H9 (cell line): Measurements from ENCODE around the gene UBE2L5. TPM values are rescaled to one million over a fixed set of nuclear protein-coding genes. Genes with fewer than 3 reads are reported as not detected.

Experiments used
- DNase-seq: peaks from one replicate; pipeline ENCODE4 v3.0.0-alpha.2; 2017
- H2AFZ ChIP-seq: one replicate; pipeline ENCODE4 v1.6.1; 2013; ENCODE audit warnings: mild to moderate bottlenecking, low read length, control low read depth, moderate library complexity
- H2AK5ac ChIP-seq: 2 replicates; pipeline ENCODE4 v1.6.1; 2013; ENCODE audit warnings: low read length, control low read depth, mixed read lengths; ENCODE audit not compliant: insufficient read length
- H2BK120ac ChIP-seq: one replicate; pipeline ENCODE4 v1.6.1; 2013; ENCODE audit warnings: low read depth, mild to moderate bottlenecking, low read length, control low read depth, inconsistent platforms; ENCODE audit not compliant: poor library complexity, severe bottlenecking
- H2BK12ac ChIP-seq: 2 replicates; pipeline ENCODE4 v1.6.1; 2013; ENCODE audit warnings: low read length, control low read depth, mixed read lengths, low read depth; ENCODE audit not compliant: insufficient read length
- H2BK15ac ChIP-seq: 2 replicates; pipeline ENCODE4 v1.6.1; 2013; ENCODE audit warnings: low read depth, low read length, control low read depth
- H2BK20ac ChIP-seq: one replicate; pipeline ENCODE4 v1.6.1; 2013; ENCODE audit warnings: low read depth, mild to moderate bottlenecking, low read length, control low read depth, inconsistent platforms; ENCODE audit not compliant: poor library complexity, severe bottlenecking
- H2BK5ac ChIP-seq: 2 replicates; pipeline ENCODE4 v1.6.1; 2013; ENCODE audit warnings: low read length, control low read depth, mixed read lengths; ENCODE audit not compliant: insufficient read length
- H3K14ac ChIP-seq: 2 replicates; pipeline ENCODE4 v1.6.1; 2013; ENCODE audit warnings: low read length, control low read depth; ENCODE audit not compliant: insufficient read depth
- H3K18ac ChIP-seq: 2 replicates; pipeline ENCODE4 v1.6.1; 2013; ENCODE audit warnings: low read depth, mild to moderate bottlenecking, mixed read lengths, low read length, control low read depth; ENCODE audit not compliant: insufficient read length
- H3K23ac ChIP-seq: 2 replicates; pipeline ENCODE4 v1.6.1; 2013; ENCODE audit warnings: low read length, control low read depth, mixed read lengths, low read depth; ENCODE audit not compliant: insufficient read length
- H3K23me2 ChIP-seq: 2 replicates; pipeline ENCODE4 v1.6.1; 2013; ENCODE audit warnings: low read depth, mild to moderate bottlenecking, mixed read lengths, low read length, control low read depth; ENCODE audit not compliant: insufficient read length, poor library complexity, severe bottlenecking
- H3K27ac ChIP-seq: 2 replicates; pipeline ENCODE4 v1.5.1; 2013; ENCODE audit warnings: low read length, control low read depth, mixed read lengths, low read depth; ENCODE audit not compliant: insufficient read length
- H3K27me3 ChIP-seq: 2 replicates; pipeline ENCODE4 v1.6.1; 2013; ENCODE audit warnings: low read length, control low read depth, inconsistent platforms; ENCODE audit not compliant: insufficient read depth
- H3K4ac ChIP-seq: 2 replicates; pipeline ENCODE4 v1.6.1; 2013; ENCODE audit warnings: low read depth, mild to moderate bottlenecking, control low read depth, inconsistent platforms, low read length, moderate library complexity
- H3K4me1 ChIP-seq: 2 replicates; pipeline ENCODE4 v1.6.1; 2013; ENCODE audit warnings: low read length, control low read depth, inconsistent platforms; ENCODE audit not compliant: insufficient read depth
- H3K4me2 ChIP-seq: 2 replicates; pipeline ENCODE4 v1.6.1; 2013; ENCODE audit warnings: low read length, control low read depth, mixed read lengths; ENCODE audit not compliant: insufficient read length, insufficient read depth
- H3K56ac ChIP-seq: 2 replicates; pipeline ENCODE4 v1.6.1; 2013; ENCODE audit warnings: low read depth, mild to moderate bottlenecking, mixed read lengths, low read length, control low read depth; ENCODE audit not compliant: insufficient read length
- H3K79me1 ChIP-seq: 2 replicates; pipeline ENCODE4 v1.6.1; 2013; ENCODE audit warnings: low read depth, mild to moderate bottlenecking, moderate library complexity, low read length, control low read depth, inconsistent platforms; ENCODE audit not compliant: insufficient read depth, poor library complexity, severe bottlenecking
- H3K79me2 ChIP-seq: 2 replicates; pipeline ENCODE4 v1.6.1; 2013; ENCODE audit warnings: low read length, control low read depth, inconsistent platforms; ENCODE audit not compliant: insufficient read depth
- H3K9ac ChIP-seq: 2 replicates; pipeline ENCODE4 v1.6.1; 2013; ENCODE audit warnings: low read length, control low read depth, mixed read lengths; ENCODE audit not compliant: insufficient read length; ENCODE audit errors: extremely low read depth
- H3K9me3 ChIP-seq: one replicate; pipeline ENCODE4 v1.6.1; 2013; ENCODE audit warnings: low read depth, low read length, inconsistent platforms; ENCODE audit not compliant: control insufficient read depth
- H3T11ph ChIP-seq: one replicate; pipeline ENCODE4 v1.6.1; 2013; ENCODE audit warnings: mild to moderate bottlenecking, low read length, control low read depth, inconsistent platforms
- H4K20me1 ChIP-seq: one replicate; pipeline ENCODE4 v1.6.1; 2013; ENCODE audit not compliant: control insufficient read depth, insufficient read length, insufficient read depth
- H4K5ac ChIP-seq: 2 replicates; pipeline ENCODE4 v1.6.1; 2013; ENCODE audit warnings: low read depth, mild to moderate bottlenecking, mixed read lengths, low read length, control low read depth; ENCODE audit not compliant: insufficient read length
- H4K8ac ChIP-seq: replicated peaks from 2 replicates; pipeline ENCODE4 v1.6.1; 2013; ENCODE audit warnings: low read length, control low read depth, mixed read lengths, low read depth; ENCODE audit not compliant: insufficient read length
- H4K91ac ChIP-seq: 2 replicates; pipeline ENCODE4 v1.6.1; 2013; ENCODE audit warnings: low read depth, mild to moderate bottlenecking, moderate library complexity, mixed read lengths, low read length, control low read depth; ENCODE audit not compliant: insufficient read length
- H3K27ac Mint-ChIP-seq, 3 experiments: 2 replicates in 2 of 3; 3 replicates in 1 of 3; pipeline ENCODE4 v1.8.0; 2020 to 2021; ENCODE audit warnings: mixed read lengths in 3 of 3, mild to moderate bottlenecking in 1 of 3, moderate library complexity in 1 of 3
- H3K27me3 Mint-ChIP-seq: 2 replicates; pipeline ENCODE4 v1.8.0; 2021; ENCODE audit warnings: low read depth, mild to moderate bottlenecking, moderate library complexity, mixed read lengths
- H3K36me3 Mint-ChIP-seq, 3 experiments: 2 replicates in 2 of 3; 3 replicates in 1 of 3; pipeline ENCODE4 v1.8.0; 2020 to 2021; ENCODE audit warnings: low read depth in 3 of 3, mixed read lengths in 3 of 3; ENCODE audit not compliant: insufficient read depth in 1 of 3
- H3K4me1 Mint-ChIP-seq, 2 experiments: 2 replicates each; pipeline ENCODE4 v1.8.0; 2020; ENCODE audit warnings: mixed read lengths in 2 of 2
- H3K4me3 Mint-ChIP-seq, 2 experiments: 2 replicates in 1 of 2; 3 replicates in 1 of 2; pipeline ENCODE4 v1.8.0; 2020 to 2021; ENCODE audit warnings: mild to moderate bottlenecking in 2 of 2, mixed read lengths in 2 of 2, moderate library complexity in 1 of 2
- H3K9me3 Mint-ChIP-seq, 2 experiments: 2 replicates in 1 of 2; 3 replicates in 1 of 2; pipeline ENCODE4 v1.8.0; 2020; ENCODE audit warnings: mild to moderate bottlenecking in 2 of 2, mixed read lengths in 2 of 2, moderate library complexity in 1 of 2
- CTCF ChIP-seq: fragments of 200-600 bp; sonication (generic); conservative IDR thresholded peaks from 3 replicates; pipeline ENCODE4 v1.8.0; 2021; ENCODE audit warnings: antibody characterized with exemption, mild to moderate bottlenecking
- WGBS: extraction: QIAGEN DNeasy Blood & Tissue Kit; methylation state at CpG from one replicate; pipeline ENCODE4 v1.1.7; 2013; ENCODE audit warnings: missing lambda C conversion rate, low lambda C conversion rate, mixed read lengths; ENCODE audit not compliant: insufficient read length; ENCODE audit errors: extremely low coverage; 5-methylcytosine and 5-hydroxymethylcytosine counted together
- total RNA-seq: library from RNA; stranded (reverse); gene quantifications from 2 replicates; pipeline ENCODE4 v1.2.1, GENCODE V29; 2021

UBE2L5 gene
- total RNA-seq, 1 experiment from 2014 or later, result 0.20 TPM

- Mint-ChIP-seq H3K36me3 (0 out of 7 replicates have a peak, but pooled peaks cover 0 to 1% (median 0%) of the 10 kb centered on the region in 3 experiments), H3K27me3 (peaks cover 23% of the 10 kb centered on the region), H3K4me1 (peaks cover 22 to 23% of the 10 kb centered on the region in 2 experiments), H3K9me3 (no peaks in the 10 kb centered on the region; a peak in 1 of 5 replicates), H3K27ac (no peak overlapping the region), H3K4me3 (no peak overlapping the region)
- no peak overlapping the region for H3K9ac ChIP-seq
- H4K91ac ChIP-seq, result no peak overlapping the region
- H2AFZ ChIP-seq, result no peak overlapping the region
- H4K8ac ChIP-seq, result no peak overlapping the region
- no peak overlapping the region for H2BK12ac ChIP-seq
- no peak overlapping the region for H3K56ac ChIP-seq
- H2BK120ac ChIP-seq, result no peak overlapping the region
- H2BK15ac ChIP-seq, result no peak overlapping the region
- no peaks in the 10 kb centered on the region for H3K9me3 ChIP-seq
- no peak overlapping the region for H4K5ac ChIP-seq
- DNase-seq, result no peak
- H3K79me1 ChIP-seq, result no peaks in the 10 kb centered on the region
- H3K79me2 ChIP-seq, result no peaks in the 10 kb centered on the region
- no CpG with 5 or more reads among the region's 5 CpGs for WGBS
- H3K4me1 ChIP-seq, result peaks cover 2% of the 10 kb centered on the region; the same call in 1 of the 2 replicates
- H3K18ac ChIP-seq, result no peak overlapping the region
- no peak overlapping the region for H3T11ph ChIP-seq
- no peak overlapping the region for H2BK20ac ChIP-seq
- no peak overlapping the region for H3K27ac ChIP-seq
- H3K23me2 ChIP-seq, result no peaks in the 10 kb centered on the region
- H3K27me3 ChIP-seq, result no peaks in the 10 kb centered on the region
- no peak overlapping the region for H2AK5ac ChIP-seq
- H3K4ac ChIP-seq, result no peak overlapping the region
- no peak overlapping the region for H2BK5ac ChIP-seq
- no peak overlapping the region for H3K23ac ChIP-seq
- H3K14ac ChIP-seq, result no peak overlapping the region
- TF ChIP-seq CTCF, result no peak
- H3K4me2 ChIP-seq, result no peak overlapping the region
- H4K20me1 ChIP-seq, result no peaks in the 10 kb centered on the region
These were observed 18.1 kb upstream of the UBE2L5 start for GRCh38 chr13:30404207-30404606.
